Non-pigmented ciliary epithelial cell (primary cell): Measurements from ENCODE around the gene SCAND1.
A peak's percentile ranks its signal among the peaks of the same experiment; 100 is the strongest.
"Not testable (repeated sequence)": the region's sequence is repeated elsewhere in the genome, so short reads cannot be mapped to it uniquely, and the experiment has no call there.

ENCODE experiments used
- DNase-seq: peaks from one replicate; pipeline ENCODE4 v3.0.0-alpha.2; 2010; ENCODE audit warnings: low read depth

Gene SCAND1

DNA sequence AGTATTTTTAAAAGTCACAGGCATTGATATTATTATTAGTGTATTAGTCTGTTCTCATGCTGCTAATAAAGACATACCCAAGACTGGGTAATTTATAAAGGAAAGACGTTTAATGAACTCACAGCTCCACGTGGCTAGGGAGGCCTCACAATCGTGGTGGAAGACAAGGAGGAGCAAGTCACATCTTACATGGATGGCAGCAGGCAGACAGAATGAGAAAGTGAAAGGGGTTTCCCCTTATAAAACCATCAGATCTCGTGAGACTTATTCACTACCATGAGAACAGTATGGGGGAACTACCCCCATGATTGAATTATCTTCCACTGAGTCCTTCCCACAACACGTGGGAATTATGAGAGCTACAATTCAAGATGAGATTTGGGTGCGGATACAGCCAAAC, 5.0 kb upstream of the SCAND1 start:
- DNase-seq = not testable (repeated sequence)

DNA sequence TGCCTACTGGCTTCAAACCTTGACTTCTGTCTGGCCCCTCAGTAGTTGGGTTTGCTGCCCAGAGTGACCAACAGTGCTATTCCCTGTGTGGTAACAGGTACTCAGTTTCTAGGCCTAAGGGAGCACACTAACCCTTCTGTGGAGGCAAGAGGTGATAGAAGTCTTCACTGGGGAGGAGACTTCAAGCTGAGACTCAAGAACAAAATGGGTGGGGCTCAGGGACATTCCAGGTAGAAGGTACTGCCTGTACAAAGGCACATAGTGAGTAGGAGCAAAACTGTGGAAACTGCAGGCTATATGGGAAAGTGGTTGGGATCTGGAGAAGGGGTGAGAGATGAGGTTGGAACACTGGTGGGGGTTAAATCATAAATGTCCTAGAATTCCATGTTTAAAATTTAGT, 2.3 kb upstream of the SCAND1 start:
- DNase-seq = no peak

DNA sequence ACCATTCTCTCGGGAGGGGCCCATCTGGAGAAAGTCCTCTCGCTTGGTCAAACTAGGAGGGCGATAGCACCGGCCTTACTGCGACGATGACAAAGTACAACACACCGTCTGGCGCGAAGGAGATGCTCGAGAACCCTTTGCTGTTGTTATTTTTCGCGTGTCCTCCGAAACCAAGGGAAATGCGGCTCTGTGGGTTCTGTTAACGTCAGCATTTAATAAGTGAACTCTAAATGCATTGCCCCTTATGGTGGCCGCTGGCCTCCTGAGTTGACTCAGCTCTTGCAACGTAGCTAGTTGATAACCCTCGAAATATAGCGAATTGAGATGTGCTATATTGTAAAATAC, 577 bp upstream of the SCAND1 start:
- DNase-seq = peak; percentile 9

GRCh38 chr20:35953387-35954199, 709 bp downstream of the SCAND1 start:
- DNase-seq = no peak

DNA sequence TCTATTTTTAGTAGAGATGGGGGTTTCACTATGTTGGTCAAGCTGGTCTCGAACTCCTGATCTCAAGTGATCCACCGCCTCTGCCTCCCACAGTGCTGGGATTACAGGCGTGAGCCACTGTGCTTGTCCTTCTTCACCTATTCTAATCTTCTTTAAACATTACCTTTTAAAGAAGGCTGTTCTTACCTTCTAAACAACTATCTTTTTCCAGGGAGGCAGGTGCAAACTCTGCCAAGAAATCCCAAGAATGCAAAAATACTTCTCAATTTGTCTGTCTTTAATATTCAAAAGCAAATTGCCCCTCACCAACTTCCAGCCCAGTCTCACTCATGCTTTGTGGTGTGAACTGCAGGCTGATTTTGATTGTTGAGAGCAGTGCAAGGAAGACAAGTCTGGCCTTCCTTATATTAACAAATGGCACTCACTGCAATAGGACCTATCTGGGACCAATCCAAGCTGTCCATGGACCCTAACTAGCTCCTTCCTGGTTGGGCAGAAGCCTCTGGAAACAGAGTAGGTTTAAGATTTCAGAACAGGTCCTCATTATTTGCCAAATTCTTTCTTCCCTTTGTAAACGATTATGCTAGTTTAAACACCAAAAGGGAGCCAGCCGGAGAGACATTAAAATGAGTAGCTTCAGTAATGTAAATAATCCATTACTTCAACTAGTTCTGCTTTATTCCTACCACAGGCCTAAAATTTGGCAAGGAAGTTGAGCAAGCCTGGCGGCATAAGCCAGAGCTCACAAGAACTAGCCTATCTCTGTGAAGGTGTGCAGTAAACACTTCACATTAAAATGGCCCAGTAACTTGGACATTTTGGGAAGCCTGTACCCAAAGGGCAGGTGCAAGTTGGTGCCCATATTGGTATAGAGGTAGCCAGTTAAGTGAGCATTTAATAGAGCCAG, 1.6 kb downstream of the SCAND1 start:
- DNase-seq = no peak

DNA sequence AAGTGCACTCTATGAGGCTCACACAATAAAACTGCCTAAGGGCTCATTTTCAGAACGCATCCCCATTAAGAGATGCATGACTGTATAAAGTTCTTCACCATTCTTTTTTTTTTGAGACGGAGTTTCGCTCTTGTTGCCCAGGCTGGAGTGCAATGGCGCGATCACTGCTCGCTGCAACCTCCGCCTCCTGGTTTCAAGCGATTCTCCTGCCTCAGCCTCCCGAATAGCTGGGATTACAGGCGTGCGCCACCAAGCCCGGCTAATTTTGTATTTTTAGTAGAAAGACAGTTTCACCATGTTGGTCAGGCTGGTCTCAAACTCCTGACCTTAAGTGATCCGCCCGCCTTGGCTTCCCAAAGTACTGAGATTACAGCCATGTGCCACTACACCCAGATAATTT, 2.2 kb downstream of the SCAND1 start:
- DNase-seq = not testable (repeated sequence)

- no peak for DNase-seq
Measured at GRCh38 chr20:35950093-35950492, 4.2 kb downstream of the SCAND1 start.

- DNase-seq = no peak
Measured at GRCh38 chr20:35947907-35948306, 6.4 kb downstream of the SCAND1 start.

- no peak for DNase-seq
Measured at GRCh38 chr20:35947489-35947888, 6.8 kb downstream of the SCAND1 start.

DNA sequence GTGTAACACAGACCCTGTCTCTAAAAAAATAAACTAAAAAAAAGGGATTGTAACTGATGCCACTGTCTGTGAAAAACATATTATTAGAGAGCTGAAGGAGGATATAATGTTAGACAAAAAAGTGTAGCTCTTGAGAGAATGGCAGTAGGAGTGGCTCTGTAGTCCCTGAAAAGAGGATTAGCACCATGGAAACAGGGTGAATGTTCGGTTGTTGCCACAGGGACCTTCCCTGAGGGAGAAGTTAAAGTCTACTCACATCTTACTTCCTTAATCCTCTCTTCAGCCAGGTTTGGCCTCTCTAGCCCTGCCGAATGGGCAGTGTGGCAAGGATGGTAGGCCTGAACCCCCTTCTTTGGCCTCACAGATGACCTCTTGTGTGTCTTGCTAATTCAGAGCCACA, 12.1 kb downstream of the SCAND1 start:
- DNase-seq = no peak

- DNase-seq = no peak
Measured at GRCh38 chr20:35941620-35942019, 12.7 kb downstream of the SCAND1 start.

GRCh38 chr20:35939264-35939663, 15.0 kb downstream of the SCAND1 start:
- no peak for DNase-seq

DNA sequence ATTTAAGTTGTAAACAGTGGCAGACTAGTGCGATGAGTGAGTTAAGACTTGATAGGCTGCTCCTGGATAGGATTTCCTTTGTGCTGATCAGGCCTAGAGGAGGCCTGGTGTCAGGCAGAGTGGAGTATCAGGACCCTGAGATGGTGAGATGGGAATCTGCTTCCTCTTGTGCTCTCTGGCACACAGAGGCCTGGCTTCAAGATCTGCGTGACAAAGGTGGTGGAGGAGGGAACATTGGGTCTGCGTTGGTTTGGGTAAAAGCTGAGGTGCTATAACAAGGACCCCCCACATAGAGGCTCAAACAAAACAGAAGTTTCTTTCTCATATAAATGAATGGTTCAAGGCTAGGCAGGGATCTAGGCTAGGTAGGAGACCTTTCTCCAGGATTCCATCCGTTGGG, 20.3 kb downstream of the SCAND1 start:
- DNase-seq = no peak

DNA sequence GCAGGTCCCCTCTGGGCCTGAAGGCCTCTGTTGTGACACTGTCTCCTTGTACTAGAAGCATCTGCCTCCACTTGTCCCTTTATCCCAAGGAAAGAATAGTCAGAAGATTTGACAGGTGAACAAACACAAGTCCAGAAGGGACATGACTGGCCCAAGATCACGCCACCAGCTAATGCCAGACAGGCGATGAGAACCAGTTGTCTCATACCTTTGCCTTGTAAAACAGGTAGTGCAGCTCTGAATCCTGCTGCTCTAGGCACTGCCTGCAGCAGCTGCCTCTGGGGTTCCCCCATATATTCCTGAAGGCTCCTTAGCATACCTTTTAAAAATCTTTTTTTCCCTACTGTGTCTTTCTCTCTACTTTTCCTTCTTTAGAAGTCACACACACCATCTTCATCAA, 25.0 kb downstream of the SCAND1 start:
- DNase-seq = no peak

GRCh38 chr20:35920523-35920922, 33.8 kb downstream of the SCAND1 start:
- no peak for DNase-seq

DNA sequence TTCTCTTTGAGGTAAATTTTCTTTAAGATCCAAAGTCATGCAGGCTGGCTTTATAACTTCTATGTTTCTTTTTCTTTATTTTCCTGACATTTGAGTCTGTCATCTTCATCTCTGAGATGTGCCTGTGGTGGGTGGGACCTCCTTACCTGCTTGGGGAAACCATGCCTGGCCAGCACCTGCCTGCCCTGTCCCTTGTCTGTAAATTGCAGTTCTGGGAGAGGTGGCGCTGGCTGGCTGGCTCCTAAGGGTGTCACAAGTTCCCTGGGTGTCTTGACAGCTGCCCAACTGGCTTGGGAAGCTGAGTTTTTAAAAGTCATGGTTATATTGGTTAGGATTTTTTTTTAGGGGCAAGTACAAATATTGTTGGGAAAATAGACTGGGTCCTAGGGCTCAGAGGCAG, 36.3 kb downstream of the SCAND1 start:
- no peak for DNase-seq

DNA sequence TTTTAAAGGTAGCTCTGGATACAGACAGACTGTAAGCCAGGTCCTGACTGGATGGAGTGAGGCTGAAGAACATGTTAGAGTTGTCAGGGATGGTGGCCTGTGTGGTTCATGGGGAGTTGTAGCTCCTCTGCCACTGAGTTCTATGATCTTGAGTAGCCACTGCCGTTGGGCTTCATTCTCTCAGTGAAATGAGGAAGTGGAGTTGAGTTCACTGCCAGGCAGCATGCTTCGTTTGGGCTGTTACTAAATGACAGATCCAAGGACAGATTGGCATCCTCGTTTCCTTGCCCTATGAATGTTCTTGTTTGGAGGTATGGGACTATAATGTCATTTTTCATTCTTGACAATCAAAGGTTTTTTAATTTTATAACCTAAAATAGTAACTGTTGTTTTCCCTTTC, 37.2 kb downstream of the SCAND1 start:
- no peak for DNase-seq

- DNase-seq = no peak
Measured at GRCh38 chr20:35912881-35913280, 41.4 kb downstream of the SCAND1 start.

DNA sequence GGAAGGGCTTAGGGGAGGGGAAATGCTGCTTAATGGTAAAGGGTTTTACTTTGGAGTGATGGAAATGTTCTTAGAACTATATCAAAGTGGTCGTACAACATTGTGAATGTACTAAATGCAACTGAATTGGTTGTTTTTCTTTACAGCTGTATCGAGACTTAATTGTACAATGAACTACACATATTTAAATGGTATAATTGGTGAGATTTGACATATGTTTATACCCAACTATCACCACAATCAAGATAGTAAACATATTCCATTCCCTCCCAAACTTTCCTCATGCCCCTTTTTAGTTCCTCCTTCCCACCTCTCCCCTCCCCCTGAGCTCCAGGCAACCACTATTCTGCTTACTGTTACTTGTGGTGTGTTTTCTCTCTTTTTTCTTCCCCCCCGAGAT, 44.0 kb downstream of the SCAND1 start:
- no peak for DNase-seq

GRCh38 chr20:35909796-35910195, 44.5 kb downstream of the SCAND1 start:
- no peak for DNase-seq

- no peak for DNase-seq
Measured at GRCh38 chr20:35909176-35909575, 45.1 kb downstream of the SCAND1 start.

DNA sequence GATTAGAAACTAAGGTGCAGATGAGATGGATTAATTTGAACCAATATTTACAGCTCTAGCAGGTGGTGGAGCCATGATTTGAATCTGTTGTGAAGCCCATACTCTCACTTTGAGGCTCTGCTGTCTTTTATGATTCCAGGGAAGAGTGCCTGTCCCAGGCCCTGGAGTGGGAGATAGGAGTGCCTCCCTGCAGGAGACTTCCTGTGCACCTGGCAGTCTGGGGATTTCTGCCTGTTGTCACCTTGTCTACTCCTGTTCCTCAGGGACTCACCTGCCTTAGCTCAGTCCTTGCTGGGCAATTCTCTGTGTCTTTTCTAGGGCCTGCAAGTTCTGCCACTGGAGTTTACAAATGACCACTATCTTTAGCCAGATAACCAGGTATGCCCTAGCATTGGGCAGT, 46.3 kb downstream of the SCAND1 start:
- DNase-seq = no peak

GRCh38 chr20:35907017-35907701, 47.1 kb downstream of the SCAND1 start:
- DNase-seq = no peak
